Left ventricle myocardium inferior (tissue), 1 donor: ENCODE data around the gene FNDC10. TPM values are rescaled to one million over a fixed set of nuclear protein-coding genes. Genes with fewer than 3 reads are reported as not detected.
A peak's percentile ranks its signal among the peaks of the same experiment; 100 is the strongest.

Source experiments
- DNase-seq: peaks from one replicate; pipeline ENCODE4 v3.0.0-alpha.2; 2020
- H3K27ac ChIP-seq: fragments of 200-600 bp; replicated peaks from 2 replicates; pipeline ENCODE4 v1.8.0; 2021
- H3K27me3 ChIP-seq: fragments of 200-600 bp; 2 replicates; pipeline ENCODE4 v1.8.0; 2021; ENCODE audit warnings: low read depth
- H3K36me3 ChIP-seq: fragments of 200-600 bp; 2 replicates; pipeline ENCODE4 v1.8.0; 2021
- H3K4me1 ChIP-seq: fragments of 200-600 bp; 2 replicates; pipeline ENCODE4 v1.8.0; 2021
- H3K4me3 ChIP-seq: fragments of 200-600 bp; 2 replicates; pipeline ENCODE4 v1.8.0; 2021; ENCODE audit warnings: mild to moderate bottlenecking, moderate library complexity
- H3K9me3 ChIP-seq: fragments of 200-600 bp; replicated peaks from 2 replicates; pipeline ENCODE4 v1.8.0; 2021
- CTCF ChIP-seq: fragments of 200-600 bp; IDR thresholded peaks from 2 replicates; pipeline ENCODE4 v1.8.0; 2021; ENCODE audit warnings: antibody characterized with exemption, mild to moderate bottlenecking, borderline replicate concordance
- intact Hi-C: fragments of 100-400 bp; cut with micrococcal nuclease; formaldehyde crosslinking; loops from one replicate; pipeline ENCODE4 v1.11.0; 2022
- total RNA-seq: library from RNA; stranded (reverse); fragmentation: NEBNext Ultra II Directional; extraction: Animal tissue kit (Norgen Biotek cat#: 25700); gene quantifications from one replicate; pipeline ENCODE4 v1.2.1, GENCODE V29; 2021
- donor health status: DM: no; HTN: yes; CAD: no; lungs with severe emphysema.

The FNDC10 gene
- total RNA-seq, 1 donor from 2014 or later = 3.6 TPM

- no peaks in the 10 kb centered on the region for H3K9me3 ChIP-seq
- no peak for DNase-seq
- H3K27ac ChIP-seq = peak overlapping the region; percentile 65
- TF ChIP-seq CTCF = no peak
- H3K27me3 ChIP-seq = no peaks in the 10 kb centered on the region
- no peaks in the 10 kb centered on the region for H3K36me3 ChIP-seq
- intact Hi-C loops = no loop called here
- H3K4me3 ChIP-seq = no peak overlapping the region
- H3K4me1 ChIP-seq = peaks cover 30% of the 10 kb centered on the region
Observed at GRCh38 chr1:1551524-1552262, 48.2 kb downstream of the FNDC10 start.

GRCh38 chr1:1550591-1551432 is 49.1 kb downstream of the FNDC10 start:
- Histone ChIP-seq H3K9me3 (no peaks in the 10 kb centered on the region), H3K4me3 (no peak overlapping the region), H3K36me3 (no peaks in the 10 kb centered on the region), H3K27me3 (no peaks in the 10 kb centered on the region), H3K4me1 (peaks cover 34% of the 10 kb centered on the region), H3K27ac (peak overlapping the region; percentile 65)
- intact Hi-C loops = no loop called here
- peak; percentile 57 for TF ChIP-seq CTCF
- DNase-seq = no peak

GRCh38 chr1:1550087-1550486 is 49.8 kb downstream of the FNDC10 start:
- Histone ChIP-seq H3K9me3 (no peaks in the 10 kb centered on the region), H3K27me3 (no peaks in the 10 kb centered on the region), H3K4me1 (peaks cover 38% of the 10 kb centered on the region), H3K27ac (peak overlapping the region; percentile 65), H3K36me3 (no peaks in the 10 kb centered on the region), H3K4me3 (no peak overlapping the region)
- no peak for DNase-seq
- TF ChIP-seq CTCF = no peak
- intact Hi-C loops = no loop called here

- Histone ChIP-seq H3K27me3 (no peaks in the 10 kb centered on the region), H3K9me3 (no peaks in the 10 kb centered on the region), H3K27ac (no peak overlapping the region), H3K4me1 (peaks cover 40% of the 10 kb centered on the region), H3K36me3 (no peaks in the 10 kb centered on the region), H3K4me3 (no peak overlapping the region)
- no peak for DNase-seq
- intact Hi-C loops = no loop called here
- TF ChIP-seq CTCF = no peak
Observed at GRCh38 chr1:1548591-1548990, 51.3 kb downstream of the FNDC10 start.

Other genes with a start within 250 kb of the FNDC10 start
- gene MXRA8, start 241.6 kb downstream of the FNDC10 start, total RNA-seq = 20.2 TPM
- 219 TPM for gene AURKAIP1, start 224.9 kb downstream of the FNDC10 start, total RNA-seq
- 46.1 TPM for gene CCNL2, start 200.8 kb downstream of the FNDC10 start, total RNA-seq
- 135 TPM for gene MRPL20, start 192.8 kb downstream of the FNDC10 start, total RNA-seq
- gene ANKRD65, start 178.9 kb downstream of the FNDC10 start, total RNA-seq = 1.7 TPM
- 13.7 TPM for gene VWA1, start 164.4 kb downstream of the FNDC10 start, total RNA-seq
- gene ATAD3C, start 150.4 kb downstream of the FNDC10 start, total RNA-seq = 2.8 TPM
- 8.3 TPM for gene ATAD3B, start 128.4 kb downstream of the FNDC10 start, total RNA-seq
- gene ATAD3A, start 88.0 kb downstream of the FNDC10 start, total RNA-seq = 19.4 TPM
- 7.2 TPM for gene TMEM240, start 59.5 kb downstream of the FNDC10 start, total RNA-seq
- 104 TPM for gene SSU72, start 25.3 kb downstream of the FNDC10 start, total RNA-seq
- gene MIB2, start 15.4 kb upstream of the FNDC10 start, total RNA-seq = 129 TPM
- 93.8 TPM for gene MMP23B, start 32.0 kb upstream of the FNDC10 start, total RNA-seq
- gene CDK11B, start 58.9 kb upstream of the FNDC10 start, total RNA-seq = 24.3 TPM
- 20.2 TPM for gene SLC35E2B, start 92.7 kb upstream of the FNDC10 start, total RNA-seq
- gene CDK11A, start 124.2 kb upstream of the FNDC10 start, total RNA-seq = 21.7 TPM
- gene NADK, start 178.3 kb upstream of the FNDC10 start, total RNA-seq = 25.3 TPM